HepG2 (cell line): ENCODE data around the gene DCK. TPM values are rescaled to one million over a fixed set of nuclear protein-coding genes. Genes with fewer than 3 reads are reported as not detected.

Source experiments
- ASH2L ChIP-seq: fragments of 300-600, 200-600 bp; sonication (generic); IDR thresholded peaks from 2 replicates; pipeline ENCODE4 v1.7.0; 2017; ENCODE audit warnings: low read depth, mild to moderate bottlenecking, moderate library complexity, mixed read lengths, low read length; ENCODE audit not compliant: insufficient read length
- HOXA3 ChIP-seq: sonication (generic); formaldehyde crosslinking; IDR thresholded peaks from 2 replicates; pipeline ENCODE4 v1.5.0; 2020; ENCODE audit warnings: missing genetic modification reagents
- MYNN ChIP-seq: sonication (generic); formaldehyde crosslinking; IDR thresholded peaks from 2 replicates; pipeline ENCODE4 v1.4.0; 2020; ENCODE audit warnings: mild to moderate bottlenecking, low read depth, missing genetic modification reagents
- NFAT5 ChIP-seq: sonication (generic); formaldehyde crosslinking; IDR thresholded peaks from 2 replicates; pipeline ENCODE4 v1.4.0; 2020; ENCODE audit warnings: missing genetic modification reagents
- ZFP36L2 ChIP-seq: sonication (generic); formaldehyde crosslinking; IDR thresholded peaks from 2 replicates; pipeline ENCODE4 v1.4.0; 2020; ENCODE audit warnings: missing genetic modification reagents
- ZMAT5 ChIP-seq: sonication (generic); formaldehyde crosslinking; IDR thresholded peaks from 2 replicates; pipeline ENCODE4 v1.5.0; 2020; ENCODE audit warnings: mild to moderate bottlenecking, low read depth, missing genetic modification reagents, borderline replicate concordance
- ZNF234 ChIP-seq: sonication (generic); formaldehyde crosslinking; conservative IDR thresholded peaks from 2 replicates; pipeline ENCODE4 v1.5.1; 2020; ENCODE audit warnings: mild to moderate bottlenecking, missing genetic modification reagents
- ZNF282 ChIP-seq: fragments of 450-650 bp; IDR thresholded peaks from 2 replicates; pipeline ENCODE4 v1.6.1; 2018; ENCODE audit not compliant: partially characterized antibody
- ZNF503 ChIP-seq: sonication (generic); formaldehyde crosslinking; IDR thresholded peaks from 2 replicates; pipeline ENCODE4 v1.4.0; 2020; ENCODE audit warnings: missing genetic modification reagents
- ZNF552 ChIP-seq: sonication (generic); formaldehyde crosslinking; IDR thresholded peaks from 2 replicates; pipeline ENCODE4 v1.9.0; 2022; ENCODE audit warnings: missing genetic modification reagents, mild to moderate bottlenecking, borderline replicate concordance
- ZNF776 ChIP-seq: sonication (generic); formaldehyde crosslinking; IDR thresholded peaks from 2 replicates; pipeline ENCODE4 v1.4.0; 2020; ENCODE audit warnings: mild to moderate bottlenecking, missing genetic modification reagents
- ZNF839 ChIP-seq: sonication (generic); formaldehyde crosslinking; IDR thresholded peaks from 2 replicates; pipeline ENCODE4 v1.4.0; 2020; ENCODE audit warnings: missing genetic modification reagents, mild to moderate bottlenecking, borderline replicate concordance
- ZSCAN12 ChIP-seq: sonication (generic); formaldehyde crosslinking; IDR thresholded peaks from 2 replicates; pipeline ENCODE4 v1.9.0; 2021; ENCODE audit warnings: mild to moderate bottlenecking, missing genetic modification reagents
- polyA plus RNA-seq, 8 experiments: library from polyadenylated mRNA; depleted of rRNA in 3 of 8; stranded (reverse) in 7 of 8; unstranded in 1 of 8; fragments of >200 nt; fragmentation: Illumina TruSeq in 4 of 8; extraction: Trizol in 4 of 8; gene quantifications; 2 replicates each; pipeline versions ENCODE4 v1.2.1 to v1.2.3, GENCODE V29; 2011 to 2016; ENCODE audit warnings: low read depth in 4 of 8, missing spikeins in 1 of 8, mixed read lengths in 1 of 8; ENCODE audit not compliant: insufficient read depth in 1 of 8
- total RNA-seq, 5 experiments: library from RNA; depleted of rRNA; stranded (reverse); fragments of >200 nt; fragmentation: Illumina TruSeq; extraction: Trizol; gene quantifications; 2 replicates each; pipeline ENCODE4 v1.2.3, GENCODE V29; 2016; ENCODE audit warnings: low read depth in 1 of 5
- TF ChIP-seq, protein P1 (sequence below): sonication (generic); formaldehyde crosslinking; IDR thresholded peaks from 2 replicates; pipeline ENCODE4 v1.4.0; 2020; ENCODE audit warnings: missing genetic modification reagents
- TF ChIP-seq, protein P2 (sequence below): sonication (generic); formaldehyde crosslinking; IDR thresholded peaks from 2 replicates; pipeline ENCODE4 v1.9.0; 2021; ENCODE audit warnings: missing genetic modification reagents, borderline replicate concordance

DCK gene
- total and polyA plus RNA-seq, 2 of the 13 experiments (the other 11 are each of a cell fraction or from before 2014, with no cell fraction given) = 5.7 to 21.8 TPM

- TF ChIP-seq, protein P1, sequence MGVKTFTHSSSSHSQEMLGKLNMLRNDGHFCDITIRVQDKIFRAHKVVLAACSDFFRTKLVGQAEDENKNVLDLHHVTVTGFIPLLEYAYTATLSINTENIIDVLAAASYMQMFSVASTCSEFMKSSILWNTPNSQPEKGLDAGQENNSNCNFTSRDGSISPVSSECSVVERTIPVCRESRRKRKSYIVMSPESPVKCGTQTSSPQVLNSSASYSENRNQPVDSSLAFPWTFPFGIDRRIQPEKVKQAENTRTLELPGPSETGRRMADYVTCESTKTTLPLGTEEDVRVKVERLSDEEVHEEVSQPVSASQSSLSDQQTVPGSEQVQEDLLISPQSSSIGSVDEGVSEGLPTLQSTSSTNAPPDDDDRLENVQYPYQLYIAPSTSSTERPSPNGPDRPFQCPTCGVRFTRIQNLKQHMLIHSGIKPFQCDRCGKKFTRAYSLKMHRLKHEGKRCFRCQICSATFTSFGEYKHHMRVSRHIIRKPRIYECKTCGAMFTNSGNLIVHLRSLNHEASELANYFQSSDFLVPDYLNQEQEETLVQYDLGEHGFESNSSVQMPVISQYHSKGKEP (CRISPR knock-in tag) = no peak
- TF ChIP-seq ZNF552 = no peak
- no peak for TF ChIP-seq ZMAT5 (CRISPR knock-in tag)
- no peak for TF ChIP-seq ZFP36L2 (CRISPR knock-in tag)
- TF ChIP-seq HOXA3 (CRISPR knock-in tag) = peak; percentile 67
- peak; percentile 73; the same call in 1 of the 2 replicates for TF ChIP-seq ZNF776 (CRISPR knock-in tag)
- TF ChIP-seq ZNF234 (CRISPR knock-in tag) = peak; percentile 90; the same call in 1 of the 2 replicates
- peak; percentile 90 for TF ChIP-seq ASH2L
- TF ChIP-seq ZNF503 (CRISPR knock-in tag) = no peak
- TF ChIP-seq MYNN (CRISPR knock-in tag) = no peak
- TF ChIP-seq, protein P2, sequence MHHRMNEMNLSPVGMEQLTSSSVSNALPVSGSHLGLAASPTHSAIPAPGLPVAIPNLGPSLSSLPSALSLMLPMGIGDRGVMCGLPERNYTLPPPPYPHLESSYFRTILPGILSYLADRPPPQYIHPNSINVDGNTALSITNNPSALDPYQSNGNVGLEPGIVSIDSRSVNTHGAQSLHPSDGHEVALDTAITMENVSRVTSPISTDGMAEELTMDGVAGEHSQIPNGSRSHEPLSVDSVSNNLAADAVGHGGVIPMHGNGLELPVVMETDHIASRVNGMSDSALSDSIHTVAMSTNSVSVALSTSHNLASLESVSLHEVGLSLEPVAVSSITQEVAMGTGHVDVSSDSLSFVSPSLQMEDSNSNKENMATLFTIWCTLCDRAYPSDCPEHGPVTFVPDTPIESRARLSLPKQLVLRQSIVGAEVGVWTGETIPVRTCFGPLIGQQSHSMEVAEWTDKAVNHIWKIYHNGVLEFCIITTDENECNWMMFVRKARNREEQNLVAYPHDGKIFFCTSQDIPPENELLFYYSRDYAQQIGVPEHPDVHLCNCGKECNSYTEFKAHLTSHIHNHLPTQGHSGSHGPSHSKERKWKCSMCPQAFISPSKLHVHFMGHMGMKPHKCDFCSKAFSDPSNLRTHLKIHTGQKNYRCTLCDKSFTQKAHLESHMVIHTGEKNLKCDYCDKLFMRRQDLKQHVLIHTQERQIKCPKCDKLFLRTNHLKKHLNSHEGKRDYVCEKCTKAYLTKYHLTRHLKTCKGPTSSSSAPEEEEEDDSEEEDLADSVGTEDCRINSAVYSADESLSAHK = no peak
- TF ChIP-seq ZNF839 = 0 out of 2 replicates have a peak, but pooled peaks have one; percentile 42
- no peak for TF ChIP-seq ZNF282
- no peak for TF ChIP-seq NFAT5 (CRISPR knock-in tag)
- TF ChIP-seq ZSCAN12 (CRISPR knock-in tag) = no peak; the same call in 1 of the 2 replicates
These were observed at the start of gene DCK (continued) for GRCh38 chr4:70993181-70994068.
